Testis (tissue), 2 donors: ENCODE results near the gene PTPRK.

Experiments used
- POLR2A ChIP-seq: fragments of 450-650 bp; IDR thresholded peaks from one replicate; pipeline ENCODE4 v1.6.1; 2017; ENCODE audit warnings: antibody characterized with exemption, mild to moderate bottlenecking, moderate library complexity
- TF ChIP-seq, protein P1 (sequence below), 3 experiments: fragments of 450-650 bp in 2 of 3; fragments of 200-600 bp in 1 of 3; sonication (generic) in 1 of 3; IDR thresholded peaks; one replicate each; pipeline ENCODE4 v1.5.1; 2016 to 2019; ENCODE audit warnings: antibody characterized with exemption in 3 of 3, mild to moderate bottlenecking in 2 of 3, moderate library complexity in 1 of 3

GRCh38 chr6:127967708-127968107, 552.7 kb downstream of the PTPRK start:
- TF ChIP-seq, protein P1, sequence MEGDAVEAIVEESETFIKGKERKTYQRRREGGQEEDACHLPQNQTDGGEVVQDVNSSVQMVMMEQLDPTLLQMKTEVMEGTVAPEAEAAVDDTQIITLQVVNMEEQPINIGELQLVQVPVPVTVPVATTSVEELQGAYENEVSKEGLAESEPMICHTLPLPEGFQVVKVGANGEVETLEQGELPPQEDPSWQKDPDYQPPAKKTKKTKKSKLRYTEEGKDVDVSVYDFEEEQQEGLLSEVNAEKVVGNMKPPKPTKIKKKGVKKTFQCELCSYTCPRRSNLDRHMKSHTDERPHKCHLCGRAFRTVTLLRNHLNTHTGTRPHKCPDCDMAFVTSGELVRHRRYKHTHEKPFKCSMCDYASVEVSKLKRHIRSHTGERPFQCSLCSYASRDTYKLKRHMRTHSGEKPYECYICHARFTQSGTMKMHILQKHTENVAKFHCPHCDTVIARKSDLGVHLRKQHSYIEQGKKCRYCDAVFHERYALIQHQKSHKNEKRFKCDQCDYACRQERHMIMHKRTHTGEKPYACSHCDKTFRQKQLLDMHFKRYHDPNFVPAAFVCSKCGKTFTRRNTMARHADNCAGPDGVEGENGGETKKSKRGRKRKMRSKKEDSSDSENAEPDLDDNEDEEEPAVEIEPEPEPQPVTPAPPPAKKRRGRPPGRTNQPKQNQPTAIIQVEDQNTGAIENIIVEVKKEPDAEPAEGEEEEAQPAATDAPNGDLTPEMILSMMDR (IDR thresholded peaks at IDR 0.05), result no peak
- no peak for TF ChIP-seq POLR2A
